C4-2B (cell line): ENCODE results near the gene MFAP2.
A peak's percentile ranks its signal among the peaks of the same experiment; 100 is the strongest.
"Not testable (repeated sequence)": the region's sequence is repeated elsewhere in the genome, so short reads cannot be mapped to it uniquely, and the experiment has no call there.

Experiments used
- H3K27ac ChIP-seq: fragments of 450-650 bp; 2 replicates; pipeline ENCODE4 v1.5.1; 2017
- CTCF ChIP-seq: fragments of 450-650 bp; conservative IDR thresholded peaks from 2 replicates; pipeline ENCODE4 v1.5.1; 2017; ENCODE audit warnings: mild to moderate bottlenecking
- ZFX ChIP-seq: fragments of 450-650 bp; IDR thresholded peaks from 2 replicates; pipeline ENCODE4 v1.6.1; 2017

Gene MFAP2

GRCh38 chr1:16968372-16968771 is 12.0 kb downstream of the MFAP2 start:
- H3K27ac ChIP-seq = no peak overlapping the region

GRCh38 chr1:16967962-16968361 is 12.5 kb downstream of the MFAP2 start:
- H3K27ac ChIP-seq = no peak overlapping the region
- no peak for TF ChIP-seq ZFX
- no peak for TF ChIP-seq CTCF

More at GRCh38 chr1:16968372-16968771, 12.0 kb downstream of the MFAP2 start:
- no peak for TF ChIP-seq ZFX
- no peak for TF ChIP-seq CTCF

- H3K27ac ChIP-seq = no peak overlapping the region
Measured at GRCh38 chr1:16967095-16967575, 13.3 kb downstream of the MFAP2 start.

GRCh38 chr1:16966282-16966681 is 14.1 kb downstream of the MFAP2 start:
- TF ChIP-seq ZFX (no peak), CTCF (no peak)
- no peak overlapping the region for H3K27ac ChIP-seq

More at GRCh38 chr1:16967095-16967575, 13.3 kb downstream of the MFAP2 start:
- TF ChIP-seq ZFX = no peak
- no peak for TF ChIP-seq CTCF

GRCh38 chr1:16965486-16966067 is 14.8 kb downstream of the MFAP2 start:
- no peak overlapping the region for H3K27ac ChIP-seq

GRCh38 chr1:16964169-16964568 is 16.3 kb downstream of the MFAP2 start:
- not testable (repeated sequence) for H3K27ac ChIP-seq

More at GRCh38 chr1:16965486-16966067, 14.8 kb downstream of the MFAP2 start:
- TF ChIP-seq ZFX = no peak
- no peak for TF ChIP-seq CTCF

GRCh38 chr1:16961297-16962133 is 18.9 kb downstream of the MFAP2 start:
- peak overlapping the region; percentile 62 for H3K27ac ChIP-seq
- no peak for TF ChIP-seq CTCF
- no peak for TF ChIP-seq ZFX
